Lung (tissue), 12 donors: ENCODE measurements around the gene LMO2. TPM values are rescaled to one million over a fixed set of nuclear protein-coding genes. Genes with fewer than 3 reads are reported as not detected.
A peak's percentile ranks its signal among the peaks of the same experiment; 100 is the strongest.

ENCODE experiments used
- ATAC-seq: fragments of 200-7000 bp; cut with Tn5 transposase; one replicate; pipeline ENCODE4 v1.9.1; 2020; ENCODE audit warnings: moderate number of reproducible peaks; ENCODE audit not compliant: insufficient read depth, low FRiP score
- DNase-seq, 3 donors: peaks; one replicate each; pipeline ENCODE4 v3.0.0-alpha.2; 2013 to 2017
- H3K27ac ChIP-seq, 2 donors: one replicate each; pipeline ENCODE4 v1.5.1; 2013; ENCODE audit warnings: mild to moderate bottlenecking in 2 of 2, moderate library complexity in 2 of 2, control low read depth in 1 of 2, inconsistent platforms in 1 of 2, low read depth in 1 of 2, low read length in 1 of 2
- H3K27me3 ChIP-seq, 3 donors: one replicate each; pipeline ENCODE4 v1.5.1; 2013; ENCODE audit warnings: low read length in 2 of 3; ENCODE audit not compliant: control insufficient read depth in 3 of 3, insufficient read depth in 3 of 3
- H3K36me3 ChIP-seq, 4 donors: one replicate each; pipeline ENCODE4 v1.5.1; 2013; ENCODE audit warnings: low read length in 4 of 4, mild to moderate bottlenecking in 1 of 4, moderate library complexity in 1 of 4; ENCODE audit not compliant: control insufficient read depth in 4 of 4, insufficient read depth in 4 of 4
- H3K4me1 ChIP-seq, 5 donors: one replicate each; pipeline ENCODE4 v1.5.1; 2013; ENCODE audit warnings: low read length in 5 of 5, mild to moderate bottlenecking in 2 of 5, moderate library complexity in 1 of 5; ENCODE audit not compliant: control insufficient read depth in 5 of 5, insufficient read depth in 5 of 5
- H3K4me3 ChIP-seq: one replicate; pipeline ENCODE4 v1.5.1; 2013; ENCODE audit warnings: mild to moderate bottlenecking, control low read depth, moderate library complexity
- H3K9ac ChIP-seq, 2 donors: one replicate each; pipeline ENCODE4 v1.5.1; 2013; ENCODE audit warnings: low read length in 2 of 2, control low read depth in 1 of 2; ENCODE audit not compliant: insufficient read depth in 1 of 2
- H3K9me3 ChIP-seq, 4 donors: one replicate each; pipeline ENCODE4 v1.5.1; 2013; ENCODE audit warnings: low read length in 3 of 4, mild to moderate bottlenecking in 1 of 4, moderate library complexity in 1 of 4; ENCODE audit not compliant: control insufficient read depth in 4 of 4, insufficient read depth in 3 of 4
- WGBS, 2 donors: extraction: QIAGEN DNeasy Blood & Tissue Kit; methylation state at CpG; one replicate each; pipeline ENCODE4 v1.1.7; 2013; 5-methylcytosine and 5-hydroxymethylcytosine counted together
- polyA plus RNA-seq, 2 donors: library from polyadenylated mRNA; stranded (reverse); fragments of 200-250 nt; gene quantifications; one replicate each; pipeline ENCODE4 v1.2.1, GENCODE V29; 2013
- total RNA-seq, 2 donors: library from RNA; depleted of rRNA in 1 of 2; stranded (reverse); fragments of >200 nt in 1 of 2; gene quantifications; one replicate each; pipeline ENCODE4 v1.2.1, GENCODE V29; 2014 to 2021
- TF ChIP-seq, protein P1 (sequence below): IDR thresholded peaks from 2 replicates; pipeline ENCODE4 v1.5.1; 2012; ENCODE audit warnings: mild to moderate bottlenecking; ENCODE audit errors: control extremely low read depth, extremely low read depth
- donor health status: control.
- donor health status: control.
- donor health status: Bipolar disorder and iron deficiency.
- donor health status: healthy.
- donor health status: DM: yes; HTN: yes; CAD: no.

The LMO2 gene
- total and polyA plus RNA-seq, 4 donors = 26.6 to 41.3 (median 32.4) TPM

GRCh38 chr11:33835143-33835878 lies 56.6 kb downstream of the LMO2 start:
- DNase-seq (peak in 2 of 3 donors; percentile 66 to 77), ATAC-seq (no peak)
- H3K36me3 ChIP-seq = no peaks in the 10 kb centered on the region
- TF ChIP-seq, protein P1, sequence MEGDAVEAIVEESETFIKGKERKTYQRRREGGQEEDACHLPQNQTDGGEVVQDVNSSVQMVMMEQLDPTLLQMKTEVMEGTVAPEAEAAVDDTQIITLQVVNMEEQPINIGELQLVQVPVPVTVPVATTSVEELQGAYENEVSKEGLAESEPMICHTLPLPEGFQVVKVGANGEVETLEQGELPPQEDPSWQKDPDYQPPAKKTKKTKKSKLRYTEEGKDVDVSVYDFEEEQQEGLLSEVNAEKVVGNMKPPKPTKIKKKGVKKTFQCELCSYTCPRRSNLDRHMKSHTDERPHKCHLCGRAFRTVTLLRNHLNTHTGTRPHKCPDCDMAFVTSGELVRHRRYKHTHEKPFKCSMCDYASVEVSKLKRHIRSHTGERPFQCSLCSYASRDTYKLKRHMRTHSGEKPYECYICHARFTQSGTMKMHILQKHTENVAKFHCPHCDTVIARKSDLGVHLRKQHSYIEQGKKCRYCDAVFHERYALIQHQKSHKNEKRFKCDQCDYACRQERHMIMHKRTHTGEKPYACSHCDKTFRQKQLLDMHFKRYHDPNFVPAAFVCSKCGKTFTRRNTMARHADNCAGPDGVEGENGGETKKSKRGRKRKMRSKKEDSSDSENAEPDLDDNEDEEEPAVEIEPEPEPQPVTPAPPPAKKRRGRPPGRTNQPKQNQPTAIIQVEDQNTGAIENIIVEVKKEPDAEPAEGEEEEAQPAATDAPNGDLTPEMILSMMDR = no peak
- no peaks in the 10 kb centered on the region for H3K9me3 ChIP-seq
- peaks cover 0 to 7% (median 0%) of the 10 kb centered on the region in 3 donors for H3K27me3 ChIP-seq
- H3K4me3 ChIP-seq = no peak overlapping the region
- no peaks in the 10 kb centered on the region for H3K4me1 ChIP-seq
- 32 to 33% methylated on average over 5 of the region's 5 CpGs for WGBS, 2 donors
- H3K9ac ChIP-seq = no peak overlapping the region
- H3K27ac ChIP-seq = no peak overlapping the region

- no peak for ATAC-seq
- Histone ChIP-seq H3K4me3 (no peak overlapping the region), H3K9ac (no peak overlapping the region), H3K4me1 (peaks cover 0 to 6% (median 0%) of the 10 kb centered on the region in 5 donors), H3K9me3 (no peaks in the 10 kb centered on the region), H3K27me3 (peaks cover 0 to 9% (median 8%) of the 10 kb centered on the region in 3 donors), H3K27ac (no peak overlapping the region), H3K36me3 (no peaks in the 10 kb centered on the region)
- no peak for DNase-seq
- TF ChIP-seq, protein P1 = no peak
- 93 to 94% methylated on average over 16 of the region's 16 CpGs for WGBS, 2 donors
Observed at GRCh38 chr11:33832676-33833075, 59.2 kb downstream of the LMO2 start.

GRCh38 chr11:33830903-33831648 lies 60.8 kb downstream of the LMO2 start:
- peaks cover 0 to 18% (median 8%) of the 10 kb centered on the region in 3 donors for H3K27me3 ChIP-seq
- 60 to 66% methylated on average over 6 of the region's 6 CpGs for WGBS, 2 donors

More at GRCh38 chr11:33830903-33831648, 60.8 kb downstream of the LMO2 start:
- DNase-seq = no peak
- Histone ChIP-seq H3K4me3 (no peak overlapping the region), H3K27ac (no peak overlapping the region), H3K9ac (no peak overlapping the region), H3K4me1 (peaks cover 0 to 8% (median 3%) of the 10 kb centered on the region in 5 donors), H3K9me3 (no peaks in the 10 kb centered on the region), H3K36me3 (no peaks in the 10 kb centered on the region)
- TF ChIP-seq, protein P1 = no peak
- ATAC-seq = no peak
